Osteoblast (primary cell): ENCODE measurements around the gene OR51M1. TPM values are rescaled to one million over a fixed set of nuclear protein-coding genes. Genes with fewer than 3 reads are reported as not detected.
A peak's percentile ranks its signal among the peaks of the same experiment; 100 is the strongest.
"Not testable (repeated sequence)": the region's sequence is repeated elsewhere in the genome, so short reads cannot be mapped to it uniquely, and the experiment has no call there.

Experiments
- DNase-seq: peaks from one replicate; pipeline ENCODE4 v3.0.0; 2011; ENCODE audit warnings: low spot score, mixed read lengths; ENCODE audit not compliant: insufficient read length; ENCODE audit errors: missing footprints
- H2AFZ ChIP-seq: 2 replicates; pipeline ENCODE4 v1.6.0; 2011; ENCODE audit warnings: mild to moderate bottlenecking, low read length
- H3K27ac ChIP-seq: 2 replicates; pipeline ENCODE4 v1.5.1; 2011; ENCODE audit warnings: mild to moderate bottlenecking, low read depth, low read length, moderate library complexity
- H3K27me3 ChIP-seq: 2 replicates; pipeline ENCODE4 v1.6.0; 2012; ENCODE audit warnings: mild to moderate bottlenecking, control low read depth, inconsistent platforms, low read length, moderate library complexity; ENCODE audit not compliant: insufficient read depth
- H3K36me3 ChIP-seq: 2 replicates; pipeline ENCODE4 v1.5.1; 2011; ENCODE audit warnings: mild to moderate bottlenecking, low read length, control low read depth, moderate library complexity; ENCODE audit not compliant: insufficient read depth
- H3K4me1 ChIP-seq: 2 replicates; pipeline ENCODE4 v1.5.1; 2011; ENCODE audit warnings: mild to moderate bottlenecking, low read length, control low read depth, moderate library complexity; ENCODE audit not compliant: insufficient read depth
- H3K4me2 ChIP-seq: 2 replicates; pipeline ENCODE4 v1.6.0; 2011; ENCODE audit warnings: mild to moderate bottlenecking, low read length; ENCODE audit not compliant: insufficient read depth
- H3K4me3 ChIP-seq: fragments of 200-600 bp; sonication (generic); 3 replicates; pipeline ENCODE4 v1.5.1; 2012; ENCODE audit warnings: mild to moderate bottlenecking, low read length, inconsistent platforms; ENCODE audit not compliant: insufficient read depth
- H3K79me2 ChIP-seq: 2 replicates; pipeline ENCODE4 v1.6.0; 2012; ENCODE audit warnings: mild to moderate bottlenecking, low read length, control low read depth, inconsistent platforms; ENCODE audit not compliant: insufficient read depth
- H3K9me3 ChIP-seq: 2 replicates; pipeline ENCODE4 v1.5.1; 2011; ENCODE audit warnings: low read depth, low read length, control low read depth
- H4K20me1 ChIP-seq: 2 replicates; pipeline ENCODE4 v1.6.0; 2012; ENCODE audit warnings: mild to moderate bottlenecking, low read length, control low read depth; ENCODE audit not compliant: insufficient read depth
- CTCF ChIP-seq: IDR thresholded peaks from 2 replicates; pipeline ENCODE4 v1.5.1; 2011; ENCODE audit warnings: mild to moderate bottlenecking, low read depth, low read length, moderate library complexity; ENCODE audit errors: extremely low read depth
- total RNA-seq: library from RNA; depleted of rRNA; stranded (reverse); fragments of >200 nt; gene quantifications from 2 replicates; pipeline ENCODE4 v1.2.3, GENCODE V29; 2012

The OR51M1 gene
- total RNA-seq, 1 donor = not detected

- Histone ChIP-seq H3K36me3 (no peaks in the 10 kb centered on the region), H3K79me2 (no peaks in the 10 kb centered on the region), H3K4me3 (no peak overlapping the region), H3K27me3 (no peaks in the 10 kb centered on the region), H3K4me1 (peaks cover 19% of the 10 kb centered on the region), H3K4me2 (no peak overlapping the region), H2AFZ (peak overlapping the region; percentile 6), H3K27ac (peak overlapping the region; percentile 5), H3K9me3 (no peaks in the 10 kb centered on the region), H4K20me1 (no peaks in the 10 kb centered on the region)
- DNase-seq = no peak
- no peak for TF ChIP-seq CTCF
Measured at GRCh38 chr11:5349550-5349949, 34.1 kb upstream of the OR51M1 start.

GRCh38 chr11:5351208-5351607, 32.4 kb upstream of the OR51M1 start, which contains the start of gene OR51B6:
OR51B6 (plus strand) TSS chr11:5351508; CDS start chr11:5351508, 0 bp downstream.
- no peak within 1 kb of the TSS for H3K27ac ChIP-seq
- no peak for TF ChIP-seq CTCF

DNA sequence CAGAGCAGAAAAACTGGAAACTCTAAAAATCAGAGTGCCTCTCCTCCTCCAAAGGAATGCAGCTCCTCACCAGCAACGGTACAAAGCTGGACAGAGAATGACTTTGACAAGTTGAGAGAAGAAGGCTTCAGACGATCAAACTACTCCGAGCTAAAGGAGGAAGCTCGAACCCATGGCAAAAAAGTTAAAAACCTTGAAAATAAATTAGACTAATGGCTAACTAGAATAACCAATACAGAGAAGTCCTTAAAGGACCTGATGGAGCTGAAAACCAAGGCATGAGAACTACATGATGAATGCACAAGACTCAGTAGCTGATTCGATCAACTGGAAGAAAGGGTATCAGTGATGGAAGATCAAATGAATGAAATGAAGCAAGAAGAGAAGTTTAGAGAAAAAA, 27.6 kb upstream of the OR51M1 start:
- not testable (repeated sequence) for H3K79me2 ChIP-seq, H3K27ac ChIP-seq, H3K4me2 ChIP-seq, H3K27me3 ChIP-seq, H3K36me3 ChIP-seq, DNase-seq, H2AFZ ChIP-seq, H3K4me1 ChIP-seq, H3K9me3 ChIP-seq, H4K20me1 ChIP-seq, H3K4me3 ChIP-seq

More at GRCh38 chr11:5351208-5351607, 32.4 kb upstream of the OR51M1 start, which contains the start of gene OR51B6:
- Histone ChIP-seq H3K36me3 (no peaks in the 10 kb centered on the region), H4K20me1 (no peaks in the 10 kb centered on the region), H3K4me3 (no peak within 1 kb of the TSS), H3K4me1 (peaks cover 8% of the 10 kb centered on the region), H2AFZ (peak within 1 kb of the TSS; percentile 49), H3K79me2 (no peaks in the 10 kb centered on the region), H3K9me3 (no peaks in the 10 kb centered on the region), H3K27me3 (no peaks in the 10 kb centered on the region), H3K4me2 (peak within 1 kb of the TSS; percentile 11)
- no peak for DNase-seq

DNA sequence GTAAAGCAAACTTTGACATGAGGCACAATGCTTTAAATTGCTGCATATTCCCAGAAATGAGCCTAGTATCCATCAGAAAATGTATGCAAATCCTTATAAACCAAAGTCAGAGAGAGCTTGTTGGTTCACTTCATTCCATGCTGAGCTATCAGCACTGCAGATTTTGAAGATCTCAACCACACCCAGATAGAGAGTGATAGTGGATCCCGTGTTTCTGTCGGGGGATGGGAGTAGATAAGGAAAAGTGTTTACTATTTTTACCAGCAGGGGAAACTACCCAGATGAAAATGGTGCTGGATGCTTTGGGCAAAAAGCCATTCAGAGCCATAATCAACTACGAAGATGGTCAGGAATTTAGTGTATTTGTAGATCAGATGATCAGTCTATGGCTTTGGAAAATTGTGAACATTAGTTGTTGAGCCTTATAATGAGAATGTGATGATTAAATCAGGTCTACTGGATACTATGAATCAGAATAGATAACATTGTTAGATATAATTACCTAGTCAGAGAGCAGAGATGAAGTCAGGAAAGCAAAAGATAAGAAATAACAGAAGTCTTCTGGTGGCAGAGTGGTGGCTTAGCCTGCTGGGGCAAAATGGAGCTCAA, 21.5 kb upstream of the OR51M1 start:
- H4K20me1 ChIP-seq = no peaks in the 10 kb centered on the region
- H3K36me3 ChIP-seq = no peaks in the 10 kb centered on the region
- no peaks in the 10 kb centered on the region for H3K9me3 ChIP-seq
- DNase-seq = no peak
- peaks cover 45% of the 10 kb centered on the region for H3K4me1 ChIP-seq
- no peak overlapping the region for H3K4me2 ChIP-seq
- H3K27ac ChIP-seq = peak overlapping the region; percentile 91
- H3K4me3 ChIP-seq = no peak overlapping the region
- no peaks in the 10 kb centered on the region for H3K79me2 ChIP-seq
- no peaks in the 10 kb centered on the region for H3K27me3 ChIP-seq
- peak overlapping the region; percentile 20 for H2AFZ ChIP-seq
- no peak for TF ChIP-seq CTCF
